Dendritic cell treated with granulocyte-macrophage colony-stimulating factor and Interleukin-4, amounts not matched to agents 40 ng/mL and 50 ng/mL, for 4 days (primary cell): ENCODE data around the gene DHX32.

Source experiments
- H3K27ac Mint-ChIP-seq: one replicate; pipeline ENCODE4 v1.8.0; 2022; ENCODE audit warnings: mild to moderate bottlenecking, mixed read lengths
- H3K27me3 Mint-ChIP-seq: one replicate; pipeline ENCODE4 v1.8.0; 2022; ENCODE audit warnings: mild to moderate bottlenecking, mixed read lengths
- H3K36me3 Mint-ChIP-seq: one replicate; pipeline ENCODE4 v1.8.0; 2022; ENCODE audit warnings: low read depth, mixed read lengths
- H3K4me1 Mint-ChIP-seq: one replicate; pipeline ENCODE4 v1.8.0; 2022; ENCODE audit warnings: low read depth, mixed read lengths
- H3K4me3 Mint-ChIP-seq: one replicate; pipeline ENCODE4 v1.8.0; 2022; ENCODE audit warnings: mild to moderate bottlenecking, moderate library complexity, mixed read lengths
- H3K9me3 Mint-ChIP-seq: one replicate; pipeline ENCODE4 v1.8.0; 2022; ENCODE audit warnings: mixed read lengths
- intact Hi-C: fragments of 100-400 bp; cut with micrococcal nuclease; formaldehyde crosslinking; loops from one replicate; pipeline ENCODE4 v1.15.0; 2022

DHX32 gene

DNA sequence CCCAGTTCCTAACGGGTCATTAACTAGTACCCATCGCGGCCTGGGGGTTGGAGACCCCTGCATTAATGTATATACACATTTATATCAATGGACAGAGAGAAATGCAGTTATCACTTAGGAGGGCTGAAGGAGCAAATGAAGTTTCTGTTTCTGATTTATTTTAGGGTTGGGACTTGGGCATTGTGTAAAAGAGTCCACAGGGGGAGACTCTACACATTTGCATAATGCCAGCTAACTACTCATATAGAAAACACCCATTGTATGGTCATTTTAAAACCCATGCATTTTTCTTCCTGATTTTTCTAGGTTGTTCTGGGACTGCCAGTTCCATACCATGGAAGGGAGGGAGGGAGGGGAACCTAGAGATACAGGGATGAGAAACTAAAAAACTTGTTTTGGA is 34.2 kb downstream of the DHX32 start:
- Mint-ChIP-seq H3K27ac (no peak overlapping the region), H3K36me3 (peaks cover 86% of the 10 kb centered on the region), H3K4me1 (no peaks in the 10 kb centered on the region), H3K4me3 (no peak overlapping the region), H3K9me3 (no peaks in the 10 kb centered on the region), H3K27me3 (no peaks in the 10 kb centered on the region)
- intact Hi-C loops, result no loop called here

DNA sequence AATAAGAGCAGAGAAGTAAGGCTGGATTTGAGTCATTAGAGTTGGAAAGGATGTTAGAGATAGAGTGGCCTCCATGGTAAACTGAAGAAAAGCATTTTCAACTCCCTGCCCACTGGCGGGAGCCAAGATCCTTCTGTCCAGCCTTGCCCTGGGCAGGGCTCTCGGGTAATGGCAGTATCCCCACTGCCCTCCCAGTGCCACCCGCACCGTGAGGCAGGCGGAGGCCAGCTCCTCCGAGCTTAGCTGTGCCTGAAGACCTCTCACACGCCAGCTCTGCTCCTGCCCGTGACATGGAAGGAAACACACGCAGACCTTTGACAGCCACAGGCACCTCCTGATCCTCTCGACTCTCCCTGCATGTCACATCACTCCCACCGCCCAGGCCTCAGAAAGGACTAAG is 35.5 kb downstream of the DHX32 start:
- Mint-ChIP-seq H3K9me3 (no peaks in the 10 kb centered on the region), H3K27me3 (no peaks in the 10 kb centered on the region), H3K27ac (no peak overlapping the region), H3K4me3 (no peak overlapping the region), H3K36me3 (peaks cover 86% of the 10 kb centered on the region), H3K4me1 (no peaks in the 10 kb centered on the region)
- intact Hi-C loops, result no loop called here

DNA sequence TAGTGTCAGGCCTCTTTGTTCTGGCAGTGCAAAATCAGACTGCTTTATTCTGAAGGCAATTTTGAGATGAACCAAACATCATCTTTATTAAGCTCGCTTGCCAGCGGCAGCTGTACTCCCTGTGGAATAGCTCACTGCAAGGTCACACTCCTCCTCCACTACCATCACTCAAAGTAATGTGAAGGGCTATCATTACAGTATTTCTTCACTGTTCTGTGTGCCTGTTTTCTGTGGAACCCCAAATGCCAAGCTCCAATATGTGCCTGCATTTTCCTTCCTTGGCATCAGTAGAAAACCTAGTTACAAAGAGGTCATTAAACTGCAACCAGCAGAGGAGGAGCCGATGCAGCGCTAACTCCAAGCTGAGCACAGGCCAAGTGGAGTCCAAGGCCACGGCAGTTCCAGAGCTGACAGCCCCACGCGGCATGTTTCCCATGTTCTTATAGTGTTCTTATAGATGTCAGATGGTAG is 36.3 kb downstream of the DHX32 start:
- peaks cover 86% of the 10 kb centered on the region for H3K36me3 Mint-ChIP-seq

DNA sequence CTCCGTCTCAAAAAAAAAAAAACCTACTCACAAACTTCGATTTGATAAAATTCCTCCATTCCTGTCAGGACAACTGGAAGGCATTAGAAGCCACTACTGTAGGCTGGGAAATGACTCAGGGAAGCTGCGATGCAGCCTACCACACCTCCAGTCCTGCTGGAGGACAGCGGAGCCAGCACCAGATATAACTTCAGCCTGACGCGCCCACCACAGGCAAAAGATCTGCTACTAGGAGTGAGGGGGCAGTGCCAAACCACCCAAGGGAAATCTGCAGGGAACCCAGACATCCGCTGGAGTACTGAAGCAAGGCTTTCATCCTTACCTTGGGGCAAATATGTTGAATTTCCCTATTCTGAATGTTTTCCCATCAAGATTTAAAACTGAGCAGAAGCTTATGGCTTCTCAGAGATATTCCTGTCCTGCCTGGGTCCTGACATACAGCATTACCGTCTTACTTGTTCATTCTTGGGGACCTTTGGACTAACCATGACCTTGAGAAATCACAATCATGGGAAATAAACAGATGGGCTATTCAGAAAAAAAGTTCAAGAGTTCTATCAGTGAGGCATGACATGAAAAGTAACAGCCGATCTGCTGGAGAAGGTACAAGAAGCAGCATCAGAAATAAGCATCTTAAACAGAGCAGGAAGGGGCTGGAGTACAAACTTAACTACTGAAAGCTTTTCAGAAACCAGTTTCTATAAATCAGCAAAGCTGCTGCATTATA is 37.3 kb downstream of the DHX32 start:
- no peaks in the 10 kb centered on the region for H3K4me1 Mint-ChIP-seq
- H3K27ac Mint-ChIP-seq, result no peak overlapping the region
- H3K27me3 Mint-ChIP-seq, result no peaks in the 10 kb centered on the region
- H3K9me3 Mint-ChIP-seq, result no peaks in the 10 kb centered on the region
- intact Hi-C loops, result no loop called here
- H3K4me3 Mint-ChIP-seq, result no peak overlapping the region
- H3K36me3 Mint-ChIP-seq, result peaks cover 86% of the 10 kb centered on the region

More for the DNA sequence above, 36.3 kb downstream of the DHX32 start:
- Mint-ChIP-seq H3K4me3 (no peak overlapping the region), H3K27me3 (no peaks in the 10 kb centered on the region), H3K4me1 (no peaks in the 10 kb centered on the region), H3K9me3 (no peaks in the 10 kb centered on the region), H3K27ac (no peak overlapping the region)
- intact Hi-C loops, result no loop called here

DNA sequence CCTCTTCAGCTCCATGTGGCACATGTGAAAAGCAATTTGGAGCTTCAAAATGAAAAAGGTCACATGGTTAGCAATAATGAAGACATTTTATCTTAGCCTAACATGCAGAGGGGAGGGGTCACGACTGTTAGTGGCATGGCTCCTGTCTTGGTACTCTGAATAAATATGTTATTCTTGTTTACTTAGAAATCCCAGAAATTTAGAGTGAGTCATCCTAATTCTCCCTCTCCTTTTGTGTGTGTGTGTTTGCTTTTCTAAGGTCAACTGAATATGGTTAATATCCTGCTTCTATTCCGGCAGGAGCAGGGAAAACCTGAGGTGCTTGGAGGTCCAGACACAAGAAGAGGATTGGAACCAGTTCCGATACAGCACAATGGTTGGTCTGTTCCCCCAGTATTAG is 40.1 kb downstream of the DHX32 start:
- Mint-ChIP-seq H3K27ac (no peak overlapping the region), H3K4me1 (no peaks in the 10 kb centered on the region), H3K36me3 (peaks cover 88% of the 10 kb centered on the region)

DNA sequence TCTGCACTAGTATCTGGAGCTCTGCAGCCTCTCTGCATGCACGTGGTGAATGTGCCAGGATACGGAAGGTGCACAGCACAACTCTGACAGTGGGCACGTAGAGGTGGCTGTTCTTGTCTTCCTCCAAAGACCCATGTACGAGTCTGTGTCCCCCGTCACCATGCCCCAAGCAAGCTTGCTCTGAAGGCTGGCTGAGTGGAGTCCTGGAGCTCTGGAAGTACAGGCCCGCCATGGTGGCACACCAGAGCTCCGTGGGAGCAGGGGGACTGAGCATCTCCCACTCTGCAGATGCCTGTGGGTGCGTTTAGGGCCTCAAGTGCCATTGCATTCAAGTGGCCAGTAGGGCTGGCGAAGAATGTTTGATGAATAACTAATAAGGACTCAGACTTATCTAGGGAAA is 40.7 kb downstream of the DHX32 start:
- Mint-ChIP-seq H3K4me1 (no peaks in the 10 kb centered on the region), H3K36me3 (peaks cover 88% of the 10 kb centered on the region), H3K9me3 (no peaks in the 10 kb centered on the region), H3K27me3 (no peaks in the 10 kb centered on the region), H3K27ac (no peak overlapping the region), H3K4me3 (no peak overlapping the region)
- intact Hi-C loops, result no loop called here

More for the DNA sequence above, 40.1 kb downstream of the DHX32 start:
- no peaks in the 10 kb centered on the region for H3K9me3 Mint-ChIP-seq
- intact Hi-C loops, result no loop called here
- no peaks in the 10 kb centered on the region for H3K27me3 Mint-ChIP-seq
- H3K4me3 Mint-ChIP-seq, result no peak overlapping the region

DNA sequence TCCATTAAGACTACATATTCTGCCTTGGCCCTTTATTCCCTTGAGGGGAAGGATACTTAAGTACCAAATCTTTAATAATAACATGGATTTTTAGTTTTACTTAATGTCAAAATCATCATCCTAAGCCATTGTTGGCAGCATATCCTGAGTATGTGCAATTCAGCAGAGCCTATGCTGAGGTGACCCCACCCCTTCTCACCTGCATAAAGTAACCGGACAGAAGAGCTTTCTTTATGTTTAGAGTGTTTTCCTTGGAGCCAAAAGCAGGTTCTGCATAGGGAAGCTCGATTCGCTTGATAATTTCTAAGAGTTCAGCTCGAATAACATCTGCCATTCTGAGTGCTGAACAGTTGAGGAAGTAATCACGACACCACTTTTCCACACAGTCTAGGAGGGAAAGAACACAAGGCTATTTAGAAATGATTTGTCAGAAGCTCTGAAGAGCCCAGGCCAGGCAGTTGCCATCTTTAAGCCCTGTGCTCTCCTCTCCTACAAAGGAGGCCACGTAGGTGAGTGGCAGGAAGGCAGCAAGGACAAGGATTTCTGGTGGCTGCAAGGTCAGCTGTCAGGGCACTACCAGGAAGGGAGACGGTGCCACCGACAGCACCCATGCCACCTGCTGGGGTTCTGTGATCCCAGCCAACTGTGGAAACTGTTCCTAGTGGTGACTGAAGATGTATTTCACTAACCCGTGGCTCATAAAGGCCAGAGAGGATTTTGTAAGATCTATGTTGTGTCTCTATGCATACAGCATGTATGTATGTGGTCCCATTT is 42.1 kb downstream of the DHX32 start:
- Mint-ChIP-seq H3K27me3 (no peaks in the 10 kb centered on the region), H3K4me3 (no peak overlapping the region), H3K36me3 (peaks cover 95% of the 10 kb centered on the region), H3K9me3 (no peaks in the 10 kb centered on the region), H3K27ac (no peak overlapping the region), H3K4me1 (no peaks in the 10 kb centered on the region)
- intact Hi-C loops, result no loop called here

- intact Hi-C loops, result no loop called here
- no peaks in the 10 kb centered on the region for H3K9me3 Mint-ChIP-seq
- no peak overlapping the region for H3K27ac Mint-ChIP-seq
- no peaks in the 10 kb centered on the region for H3K27me3 Mint-ChIP-seq
- no peaks in the 10 kb centered on the region for H3K4me1 Mint-ChIP-seq
- H3K36me3 Mint-ChIP-seq, result peaks cover 99% of the 10 kb centered on the region
- H3K4me3 Mint-ChIP-seq, result no peak overlapping the region
These were observed 44.3 kb downstream of the DHX32 start for GRCh38 chr10:125836746-125837145.

DNA sequence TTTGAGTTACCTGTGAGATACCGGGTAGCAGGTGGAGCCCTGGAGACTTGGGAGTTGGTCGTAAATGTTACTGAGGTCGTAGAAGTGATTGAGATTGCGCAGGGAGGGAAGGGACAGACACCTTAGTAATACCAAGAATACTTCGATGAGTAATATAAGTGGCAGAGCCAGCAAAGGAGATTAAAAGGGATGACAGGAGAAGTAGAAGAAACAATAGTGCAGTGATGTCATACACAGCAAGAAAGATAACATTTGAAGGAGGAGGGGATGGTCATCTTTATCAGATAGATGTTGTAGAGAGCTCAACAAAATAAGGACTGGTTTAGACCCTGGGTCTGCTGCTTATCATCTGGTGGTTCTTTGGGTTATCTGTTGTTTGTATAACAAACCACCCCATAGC is 52.8 kb downstream of the DHX32 start:
- H3K36me3 Mint-ChIP-seq, result peaks cover 66% of the 10 kb centered on the region
- no peak overlapping the region for H3K27ac Mint-ChIP-seq
- intact Hi-C loops, result loop anchor here (5.0 kb wide), 1 partner anchor 101 kb away; no protein-coding TSS in a partner anchor
- H3K27me3 Mint-ChIP-seq, result no peaks in the 10 kb centered on the region
- H3K9me3 Mint-ChIP-seq, result no peaks in the 10 kb centered on the region
- peaks cover 11% of the 10 kb centered on the region for H3K4me1 Mint-ChIP-seq
- H3K4me3 Mint-ChIP-seq, result no peak overlapping the region

DNA sequence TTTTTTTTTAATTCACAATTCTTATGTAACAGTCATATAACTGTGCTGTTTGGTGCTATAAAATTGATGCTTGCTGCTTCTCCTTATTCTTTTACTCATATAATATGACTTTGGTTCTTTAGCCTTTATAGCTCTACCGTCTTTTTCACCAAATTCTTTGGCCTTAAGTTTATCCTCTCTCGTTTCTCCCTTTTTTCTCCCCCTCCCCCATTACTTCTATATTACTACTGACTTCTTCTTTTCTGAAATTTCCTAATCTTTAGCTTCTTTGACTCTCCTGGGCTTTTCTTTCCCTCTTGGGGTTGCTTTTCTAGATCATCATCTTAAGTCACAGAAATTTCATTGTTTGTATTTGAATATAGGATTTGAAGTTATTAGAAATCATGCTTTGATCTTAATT is 54.0 kb downstream of the DHX32 start:
- no peaks in the 10 kb centered on the region for H3K27me3 Mint-ChIP-seq
- H3K9me3 Mint-ChIP-seq, result no peaks in the 10 kb centered on the region
- no peak overlapping the region for H3K4me3 Mint-ChIP-seq
- H3K36me3 Mint-ChIP-seq, result peaks cover 54% of the 10 kb centered on the region
- no peak overlapping the region for H3K27ac Mint-ChIP-seq
- intact Hi-C loops, result loop anchor here (5.0 kb wide), 1 partner anchor 100 kb away; no protein-coding TSS in a partner anchor
- H3K4me1 Mint-ChIP-seq, result peaks cover 11% of the 10 kb centered on the region

DNA sequence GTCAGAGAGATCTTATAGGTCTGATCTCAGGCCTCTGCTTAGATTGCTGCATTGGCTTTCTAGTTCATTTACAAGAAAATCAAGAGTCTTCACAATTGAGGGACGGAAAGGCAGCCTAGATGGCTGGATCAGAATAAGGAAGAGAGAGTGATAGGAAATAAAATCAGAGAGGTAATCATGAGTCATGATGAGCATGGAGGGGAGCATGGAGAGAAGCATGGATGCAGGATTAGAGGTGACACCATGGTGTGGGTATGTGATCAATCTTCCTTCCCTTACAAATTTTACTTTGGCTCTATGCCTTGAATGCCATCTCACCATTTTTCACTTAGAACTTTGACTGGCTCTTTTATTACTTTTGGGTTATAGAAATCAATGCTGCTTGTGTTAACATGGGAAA is 56.4 kb downstream of the DHX32 start:
- H3K4me1 Mint-ChIP-seq, result peaks cover 23% of the 10 kb centered on the region
- H3K4me3 Mint-ChIP-seq, result no peak overlapping the region
- H3K36me3 Mint-ChIP-seq, result peaks cover 31% of the 10 kb centered on the region
- no peak overlapping the region for H3K27ac Mint-ChIP-seq
- H3K27me3 Mint-ChIP-seq, result no peaks in the 10 kb centered on the region
- no peaks in the 10 kb centered on the region for H3K9me3 Mint-ChIP-seq
- intact Hi-C loops, result loop anchor here (5.0 kb wide), 2 partner anchors 97 to 662 kb away; partner anchors contain the start of gene CTBP2

GRCh38 chr10:125823663-125824251 is 57.3 kb downstream of the DHX32 start:
- H3K4me3 Mint-ChIP-seq, result no peak overlapping the region
- H3K27me3 Mint-ChIP-seq, result no peaks in the 10 kb centered on the region
- H3K27ac Mint-ChIP-seq, result no peak overlapping the region
- intact Hi-C loops, result loop anchor here (5.0 kb wide), 1 partner anchor 661 kb away; the partner anchor contains the start of gene CTBP2
- H3K9me3 Mint-ChIP-seq, result no peaks in the 10 kb centered on the region
- H3K4me1 Mint-ChIP-seq, result peaks cover 23% of the 10 kb centered on the region
- H3K36me3 Mint-ChIP-seq, result peaks cover 21% of the 10 kb centered on the region

DNA sequence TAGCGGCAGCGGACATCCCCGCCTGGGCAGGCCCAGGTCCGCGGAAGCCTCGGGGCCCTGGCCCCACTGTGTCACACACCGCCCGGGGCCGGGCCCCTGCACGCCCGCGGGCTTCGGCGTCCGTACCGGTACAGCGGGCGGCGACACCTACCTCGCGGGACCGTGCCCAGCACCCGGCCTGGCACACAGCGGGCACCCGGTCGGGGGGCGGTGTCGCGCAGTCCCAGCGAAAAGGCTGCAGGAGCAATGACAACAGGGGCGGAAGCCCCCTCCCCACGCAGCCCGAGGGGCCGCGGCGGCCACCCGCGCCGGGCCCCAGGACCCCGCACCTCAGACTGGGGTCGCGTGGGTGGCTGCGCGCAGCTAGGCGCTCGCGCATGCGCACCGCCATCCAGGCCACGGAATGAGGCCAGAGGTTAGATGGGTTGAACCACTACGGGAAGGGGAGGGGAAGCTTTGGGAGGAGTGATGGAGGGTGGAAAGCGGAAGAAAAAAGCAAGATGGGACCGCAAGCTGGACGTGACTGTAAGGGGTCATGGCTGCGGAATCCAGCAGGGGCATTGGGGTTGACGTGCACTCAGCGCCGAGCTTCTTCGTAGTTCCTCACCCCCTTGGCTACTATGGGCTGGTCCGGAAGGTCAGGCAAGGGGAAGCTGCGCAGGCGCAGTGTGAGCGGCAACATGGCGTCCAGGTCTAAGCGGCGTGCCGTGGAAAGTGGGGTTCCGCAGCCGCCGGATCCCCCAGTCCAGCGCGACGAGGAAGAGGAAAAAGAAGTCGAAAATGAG is 58.0 kb downstream of the DHX32 start, which contains the start of the genes BCCIP and UROS:
TSS of gene BCCIP (plus strand) at position 669 of the 785 bp plus-strand sequence. CDS start at position 681, 12 bp downstream.
TSS of gene UROS (minus strand) at position 381 of the 785 bp plus-strand sequence. CDS start 6,759 bp downstream, outside the sequence.
- no peaks in the 10 kb centered on the region for H3K9me3 Mint-ChIP-seq
- H3K27ac Mint-ChIP-seq, result no peak within 1 kb of the TSS
- peaks cover 14% of the 10 kb centered on the region for H3K36me3 Mint-ChIP-seq
- no peak within 1 kb of the TSS for H3K4me3 Mint-ChIP-seq
- H3K4me1 Mint-ChIP-seq, result peaks cover 23% of the 10 kb centered on the region
- H3K27me3 Mint-ChIP-seq, result no peaks in the 10 kb centered on the region
- intact Hi-C loops, result loop anchor here (5.0 kb wide), 1 partner anchor 661 kb away; the partner anchor contains the start of gene CTBP2
